ENCODE data around the gene C1QTNF6.

Gene C1QTNF6

DNA sequence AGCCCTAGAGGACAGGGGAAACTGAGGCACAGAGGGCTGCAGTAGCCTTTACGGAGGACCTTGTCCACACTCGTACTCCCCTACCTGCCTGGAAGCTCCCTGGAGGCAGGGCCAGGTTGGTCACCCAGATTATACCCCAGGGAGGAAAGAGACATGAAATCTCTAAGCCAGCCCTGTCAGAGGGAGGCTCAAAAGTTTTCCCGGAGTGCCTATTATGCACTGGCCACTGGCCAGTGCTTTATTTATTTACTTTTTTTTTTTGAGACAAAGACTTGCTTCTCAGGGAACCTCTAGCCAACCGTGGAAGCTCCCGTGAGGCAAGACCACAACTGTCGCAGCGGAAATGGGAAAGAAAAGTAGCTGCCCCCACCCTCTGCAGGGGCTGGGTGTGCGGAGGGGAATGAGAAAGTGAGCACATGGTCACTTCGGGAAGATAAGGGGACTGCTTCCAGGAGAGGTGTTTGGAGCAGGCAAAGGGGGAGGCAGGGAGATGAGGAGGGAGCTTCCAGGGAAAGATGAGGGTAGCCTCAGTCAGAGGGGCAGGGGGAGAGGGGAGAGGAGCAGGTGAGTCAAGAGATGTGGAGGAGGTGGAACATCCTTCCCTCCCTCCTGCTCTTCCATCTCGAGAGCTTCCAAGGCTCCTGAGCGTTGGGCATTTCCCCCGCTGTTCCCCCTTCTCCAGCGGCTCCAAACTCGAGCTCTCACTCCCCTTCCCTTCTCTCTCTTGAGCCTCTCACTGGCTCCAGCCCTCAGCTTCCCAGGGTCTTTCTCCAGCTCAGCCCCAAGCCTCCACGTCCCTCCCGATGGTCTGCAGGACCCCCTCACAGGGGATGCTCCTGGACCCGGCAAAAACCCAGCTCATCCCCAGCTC, 42.6 kb downstream of the C1QTNF6 start:
- CTCF ChIA-PET: interaction anchor here (1.1 to 8.9 kb wide), 2 partner anchors 13 to 21 kb away, joined by 3 to 103 read pairs; no protein-coding TSS in a partner anchor
- no peak for DNase-seq
- Mint-ChIP-seq H3K4me1 (peaks cover 65% of the 10 kb centered on the region), H3K36me3 (peaks cover 55% of the 10 kb centered on the region), H3K27me3 (no peaks in the 10 kb centered on the region), H3K27ac (no peak overlapping the region), H3K9me3 (no peaks in the 10 kb centered on the region), H3K4me3 (peak overlapping the region; percentile 88)

DNA sequence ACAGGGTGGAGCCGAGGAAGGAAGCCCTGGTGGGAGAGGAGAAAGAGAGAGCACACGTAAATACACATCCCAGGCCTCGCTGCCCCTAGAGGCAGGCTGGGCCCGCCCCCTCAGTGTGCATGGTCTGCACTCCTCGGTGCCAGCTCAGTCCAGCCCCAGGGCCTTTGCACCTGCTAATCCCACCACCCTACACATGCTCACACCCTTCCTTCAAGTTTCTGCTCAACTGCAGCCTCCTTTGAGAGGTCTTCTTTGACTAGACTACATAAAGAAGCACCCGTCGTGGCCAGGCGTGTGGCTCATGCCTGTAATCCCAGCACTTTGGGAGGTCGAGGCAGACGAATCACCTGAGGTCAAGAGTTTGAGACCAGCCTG, 43.9 kb downstream of the C1QTNF6 start:
- DNase-seq: no peak
- H3K9me3 Mint-ChIP-seq: no peaks in the 10 kb centered on the region
- peaks cover 57% of the 10 kb centered on the region for H3K4me1 Mint-ChIP-seq
- H3K27me3 Mint-ChIP-seq: no peaks in the 10 kb centered on the region
- peaks cover 58% of the 10 kb centered on the region for H3K36me3 Mint-ChIP-seq
- no peak overlapping the region for H3K4me3 Mint-ChIP-seq
- no peak overlapping the region for H3K27ac Mint-ChIP-seq
- CTCF ChIA-PET: interaction anchor here (8.9 kb wide), 1 partner anchor 19 kb away, joined by 103 read pairs; no protein-coding TSS in a partner anchor

DNA sequence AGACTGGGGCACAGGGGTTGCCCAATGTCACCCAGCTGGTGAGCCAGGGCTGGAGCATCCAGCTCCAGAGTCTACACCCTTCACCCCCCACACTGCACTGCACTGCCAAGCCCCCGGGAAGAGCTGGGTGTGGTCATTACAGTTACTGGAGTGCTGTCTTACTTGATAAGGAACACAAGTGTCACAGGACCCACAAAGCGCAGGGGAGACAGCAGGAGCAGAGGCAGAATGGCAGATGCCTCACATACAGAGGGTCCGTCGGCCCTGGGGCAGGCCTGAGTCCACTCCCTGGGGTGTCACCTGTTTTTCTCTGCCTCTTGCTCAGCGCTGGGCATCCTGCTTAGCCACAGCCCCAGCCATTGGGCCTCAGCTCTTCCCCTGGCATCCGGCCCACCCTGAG, 46.1 kb downstream of the C1QTNF6 start:
- Mint-ChIP-seq H3K4me3 (no peak overlapping the region), H3K4me1 (peaks cover 39% of the 10 kb centered on the region), H3K36me3 (peaks cover 65% of the 10 kb centered on the region), H3K9me3 (no peaks in the 10 kb centered on the region), H3K27ac (peak overlapping the region; percentile 69), H3K27me3 (no peaks in the 10 kb centered on the region)
- no peak for DNase-seq
- CTCF ChIA-PET: interaction anchor here (0.6 to 1.3 kb wide), 2 partner anchors 57 to 120 kb away, joined by 5 read pairs; no protein-coding TSS in a partner anchor

DNA sequence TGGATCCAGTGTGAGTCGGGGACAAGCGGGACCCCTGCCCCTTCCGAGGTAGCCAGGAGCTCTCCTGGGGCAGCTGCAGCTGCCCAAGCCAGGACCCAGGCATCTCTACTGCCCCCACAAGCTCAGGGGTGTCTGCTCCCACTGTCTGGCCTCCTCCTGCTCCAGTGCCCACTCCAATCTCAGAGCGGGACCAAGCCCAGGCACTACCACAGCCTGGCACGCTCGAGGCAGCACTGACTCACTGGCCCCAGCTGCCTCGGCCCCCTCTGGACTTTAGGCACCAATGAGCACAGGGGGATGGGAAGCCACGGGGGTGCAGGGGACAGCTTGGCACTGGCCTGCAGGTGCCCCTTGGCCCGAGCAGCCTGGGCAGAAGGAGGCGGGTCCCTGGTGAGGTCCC, 46.6 kb downstream of the C1QTNF6 start:
- no peaks in the 10 kb centered on the region for H3K27me3 Mint-ChIP-seq
- CTCF ChIA-PET: interaction anchor here (1.3 to 2.0 kb wide), 2 partner anchors 19 to 58 kb away, joined by 5 read pairs; no protein-coding TSS in a partner anchor
- no peak for DNase-seq
- peaks cover 38% of the 10 kb centered on the region for H3K4me1 Mint-ChIP-seq
- no peak overlapping the region for H3K27ac Mint-ChIP-seq
- peaks cover 68% of the 10 kb centered on the region for H3K36me3 Mint-ChIP-seq
- H3K4me3 Mint-ChIP-seq: no peak overlapping the region
- H3K9me3 Mint-ChIP-seq: no peaks in the 10 kb centered on the region

DNA sequence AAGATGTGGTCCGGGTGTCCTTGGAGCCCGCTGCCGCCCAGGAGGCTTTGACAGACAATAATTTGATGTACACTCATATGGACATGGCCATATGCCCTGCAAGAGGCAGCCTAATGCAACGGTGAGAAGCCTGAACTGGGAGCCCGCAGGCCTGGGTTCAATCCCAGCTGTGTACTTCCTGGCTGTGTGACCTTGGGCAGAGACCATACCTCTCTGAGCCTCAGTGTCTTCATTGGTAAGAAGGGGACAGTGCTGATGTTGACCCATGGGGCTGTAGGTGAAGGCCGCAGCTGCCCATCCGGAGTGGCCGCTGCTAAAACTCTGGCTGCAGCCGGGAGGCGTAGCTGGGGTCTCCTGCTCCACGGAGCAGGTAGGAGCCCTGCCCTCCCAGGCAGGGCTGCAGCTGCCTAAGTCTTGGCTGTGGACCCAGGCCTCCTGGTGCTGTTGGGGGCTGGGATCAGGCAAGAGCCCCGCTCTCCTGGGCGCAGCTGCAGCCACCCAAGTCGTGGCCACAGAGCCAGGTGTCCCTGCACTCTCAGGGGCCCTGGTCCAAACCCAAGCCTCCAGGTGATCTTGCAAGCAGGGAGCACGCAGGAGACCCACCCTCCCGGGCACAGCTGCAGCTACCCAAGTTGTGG, 47.2 kb downstream of the C1QTNF6 start:
- Mint-ChIP-seq H3K4me3 (no peak overlapping the region), H3K9me3 (no peaks in the 10 kb centered on the region), H3K4me1 (peaks cover 31% of the 10 kb centered on the region), H3K27me3 (no peaks in the 10 kb centered on the region), H3K36me3 (peaks cover 63% of the 10 kb centered on the region), H3K27ac (no peak overlapping the region)
- no peak for DNase-seq
- CTCF ChIA-PET: interaction anchor here (0.8 to 2.0 kb wide), 4 partner anchors 8 to 64 kb away, joined by 3 to 6 read pairs (median 4); partner anchors contain the start of gene IL2RB

DNA sequence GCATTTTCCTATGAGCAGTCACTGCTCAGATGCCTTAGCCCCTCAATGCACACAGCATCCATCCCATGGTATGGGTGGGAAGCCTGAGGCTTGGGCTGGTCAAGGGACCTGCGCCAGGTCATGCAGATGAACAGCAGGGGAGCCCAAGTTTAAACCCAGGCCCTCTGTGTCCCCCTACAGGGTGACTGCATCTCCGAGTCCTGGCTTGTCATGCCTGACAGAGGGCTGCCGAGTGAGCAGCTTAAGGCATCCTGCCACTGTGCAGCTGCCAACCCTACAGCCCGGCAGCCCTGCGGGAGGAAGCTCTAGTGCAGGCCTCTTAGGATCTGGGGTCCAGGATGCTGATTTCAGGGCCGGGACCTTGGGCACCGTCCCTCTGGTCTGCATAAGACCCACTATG, 48.3 kb downstream of the C1QTNF6 start:
- Mint-ChIP-seq H3K9me3 (no peaks in the 10 kb centered on the region), H3K36me3 (peaks cover 65% of the 10 kb centered on the region), H3K27ac (no peak overlapping the region), H3K4me3 (no peak overlapping the region), H3K27me3 (no peaks in the 10 kb centered on the region), H3K4me1 (peaks cover 21% of the 10 kb centered on the region)
- no peak for DNase-seq
- CTCF ChIA-PET: interaction anchor here (0.8 to 2.0 kb wide), 5 partner anchors 10 to 63 kb away, joined by 3 to 6 read pairs (median 4); partner anchors contain the start of gene IL2RB

DNA sequence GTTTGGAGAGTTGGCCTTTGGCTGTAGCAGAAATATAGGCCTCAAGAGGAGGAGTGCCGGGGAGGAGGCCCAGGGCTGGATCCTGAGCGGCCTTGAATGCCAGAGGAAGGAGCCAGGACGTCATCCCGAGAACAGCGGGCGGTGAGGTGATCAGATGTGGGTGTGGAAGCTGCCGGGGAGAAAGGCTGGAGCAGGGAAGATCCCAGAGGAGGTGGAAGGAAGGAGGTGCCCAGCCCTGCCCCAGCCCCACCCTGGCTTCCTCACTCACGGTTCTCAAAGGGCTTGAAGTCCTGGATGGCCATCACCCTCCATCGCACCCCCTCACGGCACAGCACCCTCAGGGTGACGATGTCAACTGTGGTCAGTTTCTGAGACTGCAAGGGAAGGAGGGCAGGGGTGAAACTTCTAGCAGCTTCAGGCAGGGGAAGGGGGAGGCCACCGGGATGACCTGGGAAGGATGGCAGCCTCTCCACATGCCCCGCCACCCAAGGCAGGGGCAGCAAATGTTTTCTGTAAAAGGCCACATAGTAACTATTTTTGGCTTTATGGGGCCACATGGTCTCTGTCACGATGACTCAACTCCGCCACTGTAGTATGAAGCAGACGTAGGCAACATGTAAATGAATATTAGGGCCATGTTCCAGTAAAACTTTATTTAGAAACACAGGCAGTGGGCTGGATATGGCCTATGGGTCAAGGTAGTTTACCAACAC, 49.0 kb downstream of the C1QTNF6 start:
- Mint-ChIP-seq H3K27ac (peak overlapping the region; percentile 74), H3K4me1 (peaks cover 18% of the 10 kb centered on the region), H3K9me3 (no peaks in the 10 kb centered on the region), H3K4me3 (no peak overlapping the region), H3K27me3 (no peaks in the 10 kb centered on the region), H3K36me3 (peaks cover 69% of the 10 kb centered on the region)
- DNase-seq: no peak
- CTCF ChIA-PET: interaction anchor here (1.0 to 2.0 kb wide), 2 partner anchors 12 to 16 kb away, joined by 3 to 5 read pairs; no protein-coding TSS in a partner anchor

DNA sequence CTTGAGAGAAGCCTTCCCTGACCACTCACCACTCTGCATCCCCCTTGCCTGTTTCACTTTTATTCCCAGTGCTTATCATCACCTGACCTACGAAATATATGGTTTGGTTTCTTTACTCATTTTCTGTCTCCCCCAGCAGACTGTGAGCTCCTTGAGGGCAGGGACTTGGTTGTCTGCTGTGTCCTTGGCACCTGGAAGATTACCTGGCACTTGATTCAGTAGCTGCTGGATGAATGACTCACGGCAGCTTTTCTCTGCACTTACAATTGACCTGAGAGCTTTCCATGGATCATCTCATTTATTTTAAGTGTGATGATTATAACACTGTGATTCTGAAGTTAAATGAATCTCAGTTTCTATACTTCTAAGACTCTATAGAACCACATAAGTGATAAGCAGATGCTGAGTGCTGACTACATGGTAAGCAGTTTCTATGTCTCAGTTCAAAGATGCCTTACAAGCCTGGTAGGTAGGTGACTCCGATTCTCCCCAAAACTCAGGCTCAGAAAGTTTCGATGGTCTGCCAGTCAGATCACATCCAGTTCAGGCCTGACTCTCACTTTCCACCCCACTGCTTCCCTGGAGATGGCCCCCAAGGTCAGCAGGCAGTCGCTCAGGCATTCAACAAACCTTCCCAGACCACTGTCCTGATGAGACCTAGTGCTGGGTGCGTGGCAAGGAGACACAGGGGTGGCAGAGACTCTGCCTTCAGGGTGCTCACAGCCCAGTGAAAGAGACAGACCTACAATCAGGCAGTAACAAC, 50.0 kb downstream of the C1QTNF6 start:
- Mint-ChIP-seq H3K4me1 (peaks cover 12% of the 10 kb centered on the region), H3K36me3 (peaks cover 65% of the 10 kb centered on the region), H3K27me3 (no peaks in the 10 kb centered on the region), H3K27ac (peak overlapping the region; percentile 74), H3K9me3 (no peaks in the 10 kb centered on the region), H3K4me3 (no peak overlapping the region)
- CTCF ChIA-PET: interaction anchor here (1.1 kb wide), 1 partner anchor 10 kb away, joined by 3 read pairs; no protein-coding TSS in a partner anchor
- no peak for DNase-seq

DNA sequence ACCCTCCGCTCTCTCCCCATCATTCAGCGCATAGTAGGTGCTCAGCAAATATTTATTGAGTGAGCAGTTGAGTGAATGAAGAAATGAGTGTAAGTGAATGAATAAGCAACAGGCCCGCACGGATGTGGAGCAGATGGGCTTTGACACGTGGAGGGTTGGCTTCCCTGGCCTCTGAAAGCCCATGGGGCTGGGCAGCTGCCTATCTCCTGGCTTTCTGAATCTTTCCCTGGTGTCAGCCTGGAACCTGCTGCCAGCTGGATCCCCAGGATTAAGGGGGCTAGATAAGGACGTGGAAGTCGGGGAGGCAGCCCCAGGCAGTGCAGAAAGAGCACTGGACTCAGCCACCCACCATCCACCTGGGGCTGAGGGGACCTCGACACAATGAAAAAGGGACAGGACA, 50.9 kb downstream of the C1QTNF6 start:
- no peaks in the 10 kb centered on the region for H3K27me3 Mint-ChIP-seq
- no peak overlapping the region for H3K4me3 Mint-ChIP-seq
- H3K9me3 Mint-ChIP-seq: no peaks in the 10 kb centered on the region
- peaks cover 9% of the 10 kb centered on the region for H3K4me1 Mint-ChIP-seq
- peak overlapping the region; percentile 63 for H3K27ac Mint-ChIP-seq
- CTCF ChIA-PET: no interaction called here
- no peak for DNase-seq
- peaks cover 68% of the 10 kb centered on the region for H3K36me3 Mint-ChIP-seq

DNA sequence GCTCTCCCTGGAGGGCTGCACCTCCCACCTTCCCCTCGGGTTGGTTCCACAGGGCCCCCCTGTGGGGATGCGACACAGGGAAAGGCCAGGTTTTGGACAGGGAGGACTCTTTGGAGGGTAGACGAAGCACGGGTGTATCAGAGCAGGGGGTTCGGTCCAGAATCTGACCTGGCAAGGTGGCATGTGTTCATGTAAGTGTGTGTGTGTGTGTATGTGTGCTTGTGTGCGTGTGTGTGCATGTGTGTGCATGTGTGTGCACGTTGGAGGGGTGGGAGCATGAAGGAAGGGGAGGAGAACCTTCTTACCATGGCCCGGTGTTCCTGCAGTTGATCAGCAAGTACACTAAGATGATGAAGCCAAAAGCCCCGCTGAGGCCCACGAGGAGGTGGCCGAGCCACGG, 53.0 kb downstream of the C1QTNF6 start:
- no peak overlapping the region for H3K4me3 Mint-ChIP-seq
- CTCF ChIA-PET: no interaction called here
- H3K36me3 Mint-ChIP-seq: peaks cover 74% of the 10 kb centered on the region
- H3K27me3 Mint-ChIP-seq: no peaks in the 10 kb centered on the region
- H3K27ac Mint-ChIP-seq: peak overlapping the region; percentile 7
- no peak for DNase-seq
- H3K4me1 Mint-ChIP-seq: peaks cover 6% of the 10 kb centered on the region
- no peaks in the 10 kb centered on the region for H3K9me3 Mint-ChIP-seq

DNA sequence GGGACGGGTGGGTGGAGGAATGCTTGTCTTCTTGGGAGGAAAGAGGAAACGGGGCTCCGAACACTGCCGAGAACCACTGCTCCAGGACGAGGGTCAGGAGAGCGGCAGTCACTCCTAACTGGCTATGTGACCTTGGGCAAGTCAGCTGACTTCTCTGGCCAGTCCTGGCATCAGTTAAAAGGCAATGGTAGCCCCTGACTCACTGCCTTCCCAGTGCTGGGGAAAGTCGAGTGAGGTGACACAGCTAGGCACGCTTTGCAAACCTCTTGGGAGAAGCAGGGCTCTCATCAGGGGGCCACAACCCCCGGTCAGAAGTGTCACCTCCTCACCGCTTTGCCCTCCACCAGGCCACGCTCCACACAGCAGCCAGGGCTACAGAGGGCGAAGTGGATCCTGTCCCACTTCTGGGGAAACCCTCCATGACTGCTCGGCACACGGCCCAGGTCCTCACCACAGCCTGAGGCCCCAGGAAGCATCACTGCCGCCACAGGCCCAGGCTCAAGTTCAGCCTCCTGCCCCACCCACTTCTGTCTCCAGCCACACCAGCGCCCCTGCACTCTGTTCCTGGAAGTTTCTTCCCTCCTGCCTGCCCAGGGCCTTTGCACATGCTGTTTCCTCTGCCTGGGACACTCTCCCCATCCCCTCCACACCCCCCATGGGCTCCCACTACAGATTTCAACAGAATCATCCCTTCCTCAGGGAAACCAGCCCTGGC, 54.6 kb downstream of the C1QTNF6 start:
- H3K9me3 Mint-ChIP-seq: no peaks in the 10 kb centered on the region
- no peak overlapping the region for H3K4me3 Mint-ChIP-seq
- DNase-seq: no peak
- no peaks in the 10 kb centered on the region for H3K27me3 Mint-ChIP-seq
- peaks cover 67% of the 10 kb centered on the region for H3K36me3 Mint-ChIP-seq
- peaks cover 7% of the 10 kb centered on the region for H3K4me1 Mint-ChIP-seq
- no peak overlapping the region for H3K27ac Mint-ChIP-seq
- CTCF ChIA-PET: interaction anchor here (2.0 kb wide), 1 partner anchor 66 kb away, joined by 5 read pairs; no protein-coding TSS in a partner anchor

DNA sequence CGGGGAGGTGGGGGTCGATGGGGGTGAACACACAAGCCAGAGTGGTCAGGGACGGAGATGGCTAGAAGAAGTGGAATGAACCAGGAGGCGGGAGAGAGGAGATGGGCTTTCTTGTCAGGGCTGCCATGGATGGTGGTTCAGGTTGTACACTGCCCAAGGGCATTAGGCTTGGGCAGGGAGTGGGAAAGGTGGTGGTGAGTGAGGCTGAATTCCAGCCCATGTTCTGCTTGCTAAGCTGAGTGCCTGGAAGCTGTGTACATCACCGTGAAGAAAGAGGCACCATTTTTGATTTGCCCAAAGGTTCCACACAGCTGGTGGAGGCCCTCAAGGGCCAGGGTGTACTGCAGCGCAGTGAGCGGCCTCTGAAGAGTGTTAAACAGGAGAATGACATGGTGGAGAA, 55.3 kb downstream of the C1QTNF6 start:
- no peak overlapping the region for H3K4me3 Mint-ChIP-seq
- no peak for DNase-seq
- no peaks in the 10 kb centered on the region for H3K9me3 Mint-ChIP-seq
- CTCF ChIA-PET: interaction anchor here (2.0 kb wide), 1 partner anchor 67 kb away, joined by 5 read pairs; no protein-coding TSS in a partner anchor
- no peak overlapping the region for H3K27ac Mint-ChIP-seq
- no peaks in the 10 kb centered on the region for H3K27me3 Mint-ChIP-seq
- H3K4me1 Mint-ChIP-seq: peaks cover 7% of the 10 kb centered on the region
- H3K36me3 Mint-ChIP-seq: peaks cover 62% of the 10 kb centered on the region

Data from activated naive CD4-positive, alpha-beta T cell treated with anti-CD3 and anti-CD28 coated beads, Interleukin-2, amount 10 ng/mL, durations not matched to agents 7 days and 5 days (primary cell).